Gastrocnemius medialis (tissue), 4 donors: ENCODE data around the gene OR2T2.
"Not testable (repeated sequence)": the region's sequence is repeated elsewhere in the genome, so short reads cannot be mapped to it uniquely, and the experiment has no call there.

Source experiments
- CTCF ChIP-seq, 5 experiments: fragments of 450-650 bp in 3 of 5; fragments of 200-600 bp in 2 of 5; sonication (generic) in 2 of 5; IDR thresholded peaks in 4 of 5; conservative IDR thresholded peaks in 1 of 5; 1 replicate in 4 of 5; 2 replicates in 1 of 5; pipeline ENCODE4 v1.5.1; 2016 to 2019; ENCODE audit warnings: antibody characterized with exemption in 5 of 5, mild to moderate bottlenecking in 3 of 5, moderate library complexity in 3 of 5
- POLR2A ChIP-seq, 2 donors: fragments of 450-650 bp; IDR thresholded peaks; one replicate each; pipeline ENCODE4 v1.6.1; 2017; ENCODE audit warnings: antibody characterized with exemption in 2 of 2, mild to moderate bottlenecking in 2 of 2, moderate library complexity in 2 of 2

- not testable (repeated sequence) for TF ChIP-seq CTCF (IDR thresholded peaks at IDR 0.05 in 4 of 5, conservative IDR thresholded peaks at IDR 0.05 in 1 of 5); POLR2A (IDR thresholded peaks at IDR 0.05)
Observed at GRCh38 chr1:248449821-248450465, 4.5 kb downstream of the OR2T2 start.
